IMR-90 (cell line): ENCODE data around the gene CLEC3A. TPM values are rescaled to one million over a fixed set of nuclear protein-coding genes. Genes with fewer than 3 reads are reported as not detected.

ENCODE experiments used
- ATAC-seq: fragments of 200-7000 bp; cut with Tn5 transposase; 2 replicates; pipeline ENCODE4 v1.9.1; 2020; ENCODE audit warnings: low read depth, mild to moderate bottlenecking, moderate library complexity
- BruUV-seq: library from RNA; stranded (reverse); fragments of 400-500 nt; replicated peaks from 2 replicates; lab custom pipeline; 2021; lab: Mats Ljungman, UMichigan
- CTCF ChIA-PET: fragments of 300-600 bp; formaldehyde crosslinking; extraction: SDS; loops from one replicate; lab custom pipeline; 2021; ENCODE audit warnings: antibody characterized with exemption; lab: Yijun Ruan, JAX
- POLR2A ChIA-PET: fragments of 300-600 bp; sonication (Branson Sonifier 250); formaldehyde crosslinking; loops from one replicate; lab custom pipeline; 2022; ENCODE audit warnings: antibody characterized with exemption; ENCODE audit not compliant: unreplicated experiment; lab: Charles Lee
- DNase-seq: peaks from one replicate; pipeline ENCODE4 v3.0.0; 2013
- H2AFZ ChIP-seq: replicated peaks from 2 replicates; pipeline ENCODE3; 2013; ENCODE audit warnings: low read length, mild to moderate bottlenecking; ENCODE audit not compliant: poor library complexity
- H2AK5ac ChIP-seq: 2 replicates; pipeline ENCODE4 v1.6.1; 2013; ENCODE audit warnings: low read depth, low read length, inconsistent platforms
- H2AK9ac ChIP-seq: replicated peaks from 2 replicates; pipeline ENCODE3; 2013; ENCODE audit warnings: mild to moderate bottlenecking, low read depth, low read length, moderate library complexity; ENCODE audit not compliant: poor library complexity
- H2BK120ac ChIP-seq: 2 replicates; pipeline ENCODE4 v1.6.1; 2013; ENCODE audit warnings: low read depth, low read length, inconsistent platforms
- H2BK15ac ChIP-seq: 3 replicates; pipeline ENCODE4 v1.6.1; 2013; ENCODE audit warnings: low read depth, low read length, inconsistent platforms
- H2BK20ac ChIP-seq: 2 replicates; pipeline ENCODE4 v1.6.1; 2013; ENCODE audit warnings: low read depth, mild to moderate bottlenecking, inconsistent platforms, low read length, moderate library complexity
- H2BK5ac ChIP-seq: 2 replicates; pipeline ENCODE4 v1.6.1; 2013; ENCODE audit warnings: mild to moderate bottlenecking, low read depth, low read length, inconsistent platforms; ENCODE audit not compliant: poor library complexity, severe bottlenecking
- H3K14ac ChIP-seq: replicated peaks from 2 replicates; pipeline ENCODE4 v1.6.1; 2013; ENCODE audit warnings: low read depth, low read length, inconsistent platforms
- H3K18ac ChIP-seq: 2 replicates; pipeline ENCODE4 v1.6.1; 2013; ENCODE audit warnings: low read depth, low read length, control low read depth
- H3K23ac ChIP-seq: 2 replicates; pipeline ENCODE4 v1.6.1; 2013; ENCODE audit warnings: low read depth, low read length, inconsistent platforms
- H3K27ac ChIP-seq: 2 replicates; pipeline ENCODE4 v1.5.1; 2013; ENCODE audit warnings: mild to moderate bottlenecking, control low read depth, low read length; ENCODE audit not compliant: insufficient read depth
- H3K27me3 ChIP-seq: 2 replicates; pipeline ENCODE4 v1.6.1; 2013; ENCODE audit warnings: low read length; ENCODE audit not compliant: control insufficient read depth, insufficient read depth
- H3K36me3 ChIP-seq: 2 replicates; pipeline ENCODE4 v1.6.1; 2013; ENCODE audit warnings: low read length, mixed read lengths; ENCODE audit not compliant: control insufficient read depth, insufficient read depth
- H3K4ac ChIP-seq: 2 replicates; pipeline ENCODE4 v1.6.1; 2013; ENCODE audit warnings: low read depth, low read length, inconsistent platforms
- H3K4me1 ChIP-seq: 2 replicates; pipeline ENCODE4 v1.6.1; 2013; ENCODE audit warnings: low read length, mixed read lengths; ENCODE audit not compliant: control insufficient read depth, insufficient read depth
- H3K4me2 ChIP-seq: 2 replicates; pipeline ENCODE4 v1.6.1; 2013; ENCODE audit warnings: low read depth, mild to moderate bottlenecking, control low read depth, low read length, moderate library complexity
- H3K4me3 ChIP-seq: 2 replicates; pipeline ENCODE4 v1.5.1; 2013; ENCODE audit warnings: low read depth, mild to moderate bottlenecking, control low read depth, low read length, moderate library complexity; ENCODE audit not compliant: insufficient read depth
- H3K56ac ChIP-seq: 2 replicates; pipeline ENCODE4 v1.6.1; 2013; ENCODE audit warnings: low read length, inconsistent platforms; ENCODE audit not compliant: insufficient read depth; ENCODE audit errors: extremely low read depth
- H3K79me1 ChIP-seq, 2 experiments: 2 replicates each; pipeline ENCODE4 v1.6.1; 2013; ENCODE audit warnings: low read length in 2 of 2, inconsistent platforms in 1 of 2, low read depth in 1 of 2
- H3K9ac ChIP-seq: 2 replicates; pipeline ENCODE4 v1.6.1; 2013; ENCODE audit warnings: low read depth, low read length, control low read depth
- H3K9me1 ChIP-seq: 2 replicates; pipeline ENCODE4 v1.6.1; 2013; ENCODE audit warnings: low read length, inconsistent platforms; ENCODE audit not compliant: insufficient read depth
- H3K9me3 ChIP-seq: 2 replicates; pipeline ENCODE4 v1.6.1; 2013; ENCODE audit warnings: low read length; ENCODE audit not compliant: control insufficient read depth, insufficient read depth
- H4K20me1 ChIP-seq: 2 replicates; pipeline ENCODE4 v1.6.1; 2013; ENCODE audit warnings: low read length, inconsistent platforms; ENCODE audit not compliant: insufficient read depth
- H4K5ac ChIP-seq: 2 replicates; pipeline ENCODE4 v1.6.1; 2013; ENCODE audit warnings: mild to moderate bottlenecking, low read depth, low read length, control low read depth
- H4K8ac ChIP-seq, 2 experiments: 2 replicates each; pipeline ENCODE4 v1.6.1; 2013; ENCODE audit warnings: low read depth in 2 of 2, low read length in 2 of 2, control low read depth in 1 of 2, inconsistent platforms in 1 of 2
- H4K91ac ChIP-seq: 2 replicates; pipeline ENCODE4 v1.6.1; 2013; ENCODE audit warnings: low read depth, low read length, inconsistent platforms; ENCODE audit not compliant: insufficient read depth
- CEBPB ChIP-seq: IDR thresholded peaks from 2 replicates; pipeline ENCODE4 v1.6.1; 2012; ENCODE audit warnings: low read depth, low read length, improper control_type of control experiment
- MAZ ChIP-seq: IDR thresholded peaks from 2 replicates; pipeline ENCODE4 v1.6.1; 2012; ENCODE audit warnings: low read depth, mild to moderate bottlenecking, low read length, improper control_type of control experiment, moderate library complexity, borderline replicate concordance
- POLR2A ChIP-seq: IDR thresholded peaks from 2 replicates; pipeline ENCODE4 v1.6.1; 2012; ENCODE audit warnings: mild to moderate bottlenecking, low read depth, low read length
- RAD21 ChIP-seq: IDR thresholded peaks from 2 replicates; pipeline ENCODE4 v1.6.1; 2012; ENCODE audit warnings: low read length, improper control_type of control experiment
- RCOR1 ChIP-seq: IDR thresholded peaks from 2 replicates; pipeline ENCODE4 v1.6.1; 2012; ENCODE audit warnings: mild to moderate bottlenecking, low read length, improper control_type of control experiment; ENCODE audit not compliant: insufficient replicate concordance
- WGBS, 2 experiments: methylation state at CpG; one replicate each; pipeline versions ENCODE4 v1.1.5 to v1.1.7; 2013; ENCODE audit warnings: missing lambda C conversion rate in 2 of 2; ENCODE audit not compliant: insufficient read length in 1 of 2; ENCODE audit errors: extremely low coverage in 2 of 2; 5-methylcytosine and 5-hydroxymethylcytosine counted together
- dilution Hi-C: fragments of 300-500 bp; cut with HindIII; formaldehyde crosslinking; loops from one replicate; pipeline ENCODE4 v1.14.3; 2018; ENCODE audit warnings: low sequenced_read_pairs; ENCODE audit not compliant: unreplicated experiment
- in situ Hi-C: fragments of 300-500 bp; cut with MboI; formaldehyde crosslinking; loops from 3 replicates; pipeline ENCODE4 v1.14.3; 2019; ENCODE audit warnings: low sequenced_read_pairs, inconsistent platforms, mixed read lengths
- intact Hi-C: fragments of 100-400 bp; cut with micrococcal nuclease; formaldehyde crosslinking; loops from 2 replicates; pipeline ENCODE4 v1.10.0; 2022
- polyA plus RNA-seq, 3 experiments: library from polyadenylated mRNA; depleted of rRNA; stranded (reverse); fragments of >200 nt; gene quantifications; 2 replicates each; pipeline ENCODE4 v1.2.3, GENCODE V29; 2012; ENCODE audit warnings: low replicate concordance in 1 of 3
- total RNA-seq: library from RNA; depleted of rRNA; stranded (reverse); fragments of >200 nt; gene quantifications from 2 replicates; pipeline ENCODE4 v1.2.3, GENCODE V29; 2012
- TF ChIP-seq, protein P1 (sequence below): fragments of 150-350 bp; IDR thresholded peaks from 2 replicates; pipeline ENCODE4 v1.6.1; 2016; ENCODE audit warnings: low read depth, mild to moderate bottlenecking, low read length, moderate library complexity, borderline replicate concordance

The CLEC3A gene
- total and polyA plus RNA-seq, 2 of the 4 experiments (the other 2 are of a cell fraction) = not detected

DNA sequence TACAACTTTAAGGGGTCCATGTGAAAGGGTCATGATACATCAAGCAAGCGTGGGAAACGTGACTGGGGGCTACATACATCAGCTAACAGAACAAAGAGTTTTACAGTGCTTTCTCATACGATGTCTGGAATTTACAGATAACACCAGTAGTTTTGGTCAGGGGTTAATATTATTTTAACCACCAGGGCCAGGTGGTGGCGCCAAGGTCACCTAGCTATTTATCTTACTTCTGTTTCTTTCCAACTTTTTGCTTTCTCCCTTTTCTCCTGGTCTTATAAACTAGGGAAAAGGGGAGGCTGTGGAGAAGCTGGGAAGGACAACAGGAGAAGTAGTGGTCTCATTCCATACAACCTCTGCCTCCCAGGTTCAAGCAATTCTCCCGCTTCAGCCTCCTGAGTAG is 37.9 kb downstream of the CLEC3A start:
- Histone ChIP-seq H3K9ac (no peak overlapping the region), H3K4me3 (no peak overlapping the region), H3K36me3 (no peaks in the 10 kb centered on the region), H2BK20ac (no peak overlapping the region), H2BK120ac (no peak overlapping the region), H3K4me2 (no peak overlapping the region), H2AK9ac (no peak overlapping the region), H4K91ac (no peak overlapping the region), H3K27ac (no peak overlapping the region), H3K56ac (no peak overlapping the region), H3K4ac (no peak overlapping the region), H2BK15ac (no peak overlapping the region), H3K9me1 (no peaks in the 10 kb centered on the region), H3K18ac (no peak overlapping the region), H3K4me1 (no peaks in the 10 kb centered on the region), H4K20me1 (no peaks in the 10 kb centered on the region), H3K14ac (no peak overlapping the region), H4K5ac (no peak overlapping the region), H4K8ac (no peak overlapping the region), H3K9me3 (no peaks in the 10 kb centered on the region), H2BK5ac (no peak overlapping the region), H3K79me1 (no peaks in the 10 kb centered on the region), H2AK5ac (no peak overlapping the region), H3K23ac (no peak overlapping the region), H3K27me3 (no peaks in the 10 kb centered on the region), H2AFZ (no peak overlapping the region)
- no TSS peak for BruUV-seq
- ChIA-PET POLR2A (no interaction called here), CTCF (no interaction called here)
- WGBS, 2 experiments = no CpG with 5 or more reads among the region's 5 CpGs
- TF ChIP-seq RCOR1 (no peak), CEBPB (no peak), POLR2A (no peak), RAD21 (no peak), MAZ (no peak)
- TF ChIP-seq, protein P1, sequence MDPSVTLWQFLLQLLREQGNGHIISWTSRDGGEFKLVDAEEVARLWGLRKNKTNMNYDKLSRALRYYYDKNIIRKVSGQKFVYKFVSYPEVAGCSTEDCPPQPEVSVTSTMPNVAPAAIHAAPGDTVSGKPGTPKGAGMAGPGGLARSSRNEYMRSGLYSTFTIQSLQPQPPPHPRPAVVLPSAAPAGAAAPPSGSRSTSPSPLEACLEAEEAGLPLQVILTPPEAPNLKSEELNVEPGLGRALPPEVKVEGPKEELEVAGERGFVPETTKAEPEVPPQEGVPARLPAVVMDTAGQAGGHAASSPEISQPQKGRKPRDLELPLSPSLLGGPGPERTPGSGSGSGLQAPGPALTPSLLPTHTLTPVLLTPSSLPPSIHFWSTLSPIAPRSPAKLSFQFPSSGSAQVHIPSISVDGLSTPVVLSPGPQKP = no peak
- ATAC-seq (no peak), DNase-seq (no peak)
- in situ Hi-C loops = no loop called here
- dilution Hi-C loops = no loop called here
- intact Hi-C loops = no loop called here
